D721Med (cell line): Measurements from ENCODE around the gene ACVRL1.

ENCODE experiments used
- DNase-seq: peaks from one replicate; pipeline ENCODE4 v3.0.0; 2011; ENCODE audit warnings: low spot score; ENCODE audit not compliant: insufficient read length
- FAIRE-seq: peaks from 2 replicates; lab custom pipeline; 2011; peaks lifted over from hg19 to GRCh38; lab: Jason Lieb, UNC
- CTCF ChIP-seq: IDR thresholded peaks from 2 replicates; pipeline ENCODE4 v1.5.1; 2012; ENCODE audit warnings: mild to moderate bottlenecking, control low read depth; ENCODE audit not compliant: insufficient read depth; ENCODE audit errors: missing control alignments

Gene ACVRL1

GRCh38 chr12:51914034-51914923, 7.0 kb downstream of the ACVRL1 start:
- no peak for TF ChIP-seq CTCF
- FAIRE-seq (no peak), DNase-seq (no peak)

- DNase-seq = no peak
- no peak for FAIRE-seq
- no peak for TF ChIP-seq CTCF
Observed at GRCh38 chr12:51915003-51915625, 7.8 kb downstream of the ACVRL1 start.

GRCh38 chr12:51915951-51916350, 8.6 kb downstream of the ACVRL1 start:
- no peak for TF ChIP-seq CTCF
- DNase-seq = no peak
- FAIRE-seq = no peak

- no peak for TF ChIP-seq CTCF
- FAIRE-seq = no peak
- DNase-seq = no peak
Observed at GRCh38 chr12:51917041-51917590, 9.8 kb downstream of the ACVRL1 start.

GRCh38 chr12:51917746-51918453, 10.6 kb downstream of the ACVRL1 start:
- FAIRE-seq = no peak
- no peak for TF ChIP-seq CTCF

GRCh38 chr12:51920046-51920445, 12.7 kb downstream of the ACVRL1 start:
- no peak for TF ChIP-seq CTCF
- FAIRE-seq = no peak
- no peak for DNase-seq

More at GRCh38 chr12:51917746-51918453, 10.6 kb downstream of the ACVRL1 start:
- no peak for DNase-seq
